ENCODE results near the gene STK32B.

GRCh38 chr4:5510504-5510903 lies 459.2 kb downstream of the STK32B start:
- TF ChIP-seq, protein P1, sequence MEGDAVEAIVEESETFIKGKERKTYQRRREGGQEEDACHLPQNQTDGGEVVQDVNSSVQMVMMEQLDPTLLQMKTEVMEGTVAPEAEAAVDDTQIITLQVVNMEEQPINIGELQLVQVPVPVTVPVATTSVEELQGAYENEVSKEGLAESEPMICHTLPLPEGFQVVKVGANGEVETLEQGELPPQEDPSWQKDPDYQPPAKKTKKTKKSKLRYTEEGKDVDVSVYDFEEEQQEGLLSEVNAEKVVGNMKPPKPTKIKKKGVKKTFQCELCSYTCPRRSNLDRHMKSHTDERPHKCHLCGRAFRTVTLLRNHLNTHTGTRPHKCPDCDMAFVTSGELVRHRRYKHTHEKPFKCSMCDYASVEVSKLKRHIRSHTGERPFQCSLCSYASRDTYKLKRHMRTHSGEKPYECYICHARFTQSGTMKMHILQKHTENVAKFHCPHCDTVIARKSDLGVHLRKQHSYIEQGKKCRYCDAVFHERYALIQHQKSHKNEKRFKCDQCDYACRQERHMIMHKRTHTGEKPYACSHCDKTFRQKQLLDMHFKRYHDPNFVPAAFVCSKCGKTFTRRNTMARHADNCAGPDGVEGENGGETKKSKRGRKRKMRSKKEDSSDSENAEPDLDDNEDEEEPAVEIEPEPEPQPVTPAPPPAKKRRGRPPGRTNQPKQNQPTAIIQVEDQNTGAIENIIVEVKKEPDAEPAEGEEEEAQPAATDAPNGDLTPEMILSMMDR (IDR thresholded peaks at IDR 0.05; ENCODE audit: low read depth, low read length, missing input control), result no peak
- TF ChIP-seq, protein P2, sequence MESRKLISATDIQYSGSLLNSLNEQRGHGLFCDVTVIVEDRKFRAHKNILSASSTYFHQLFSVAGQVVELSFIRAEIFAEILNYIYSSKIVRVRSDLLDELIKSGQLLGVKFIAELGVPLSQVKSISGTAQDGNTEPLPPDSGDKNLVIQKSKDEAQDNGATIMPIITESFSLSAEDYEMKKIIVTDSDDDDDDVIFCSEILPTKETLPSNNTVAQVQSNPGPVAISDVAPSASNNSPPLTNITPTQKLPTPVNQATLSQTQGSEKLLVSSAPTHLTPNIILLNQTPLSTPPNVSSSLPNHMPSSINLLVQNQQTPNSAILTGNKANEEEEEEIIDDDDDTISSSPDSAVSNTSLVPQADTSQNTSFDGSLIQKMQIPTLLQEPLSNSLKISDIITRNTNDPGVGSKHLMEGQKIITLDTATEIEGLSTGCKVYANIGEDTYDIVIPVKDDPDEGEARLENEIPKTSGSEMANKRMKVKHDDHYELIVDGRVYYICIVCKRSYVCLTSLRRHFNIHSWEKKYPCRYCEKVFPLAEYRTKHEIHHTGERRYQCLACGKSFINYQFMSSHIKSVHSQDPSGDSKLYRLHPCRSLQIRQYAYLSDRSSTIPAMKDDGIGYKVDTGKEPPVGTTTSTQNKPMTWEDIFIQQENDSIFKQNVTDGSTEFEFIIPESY (IDR thresholded peaks at IDR 0.05), result no peak
- TF ChIP-seq NR2F2 (IDR thresholded peaks at IDR 0.05) (no peak), TAF1 (conservative IDR thresholded peaks at IDR 0.05) (no peak), JUND (IDR thresholded peaks at IDR 0.05) (no peak), RAD21 (IDR thresholded peaks at IDR 0.05) (no peak), SP1 (IDR thresholded peaks at IDR 0.05) (no peak), YY1 (IDR thresholded peaks at IDR 0.05) (no peak), MAX (IDR thresholded peaks at IDR 0.05) (no peak), FOXA1 (IDR thresholded peaks at IDR 0.05) (no peak)
- TF ChIP-seq, protein P3, sequence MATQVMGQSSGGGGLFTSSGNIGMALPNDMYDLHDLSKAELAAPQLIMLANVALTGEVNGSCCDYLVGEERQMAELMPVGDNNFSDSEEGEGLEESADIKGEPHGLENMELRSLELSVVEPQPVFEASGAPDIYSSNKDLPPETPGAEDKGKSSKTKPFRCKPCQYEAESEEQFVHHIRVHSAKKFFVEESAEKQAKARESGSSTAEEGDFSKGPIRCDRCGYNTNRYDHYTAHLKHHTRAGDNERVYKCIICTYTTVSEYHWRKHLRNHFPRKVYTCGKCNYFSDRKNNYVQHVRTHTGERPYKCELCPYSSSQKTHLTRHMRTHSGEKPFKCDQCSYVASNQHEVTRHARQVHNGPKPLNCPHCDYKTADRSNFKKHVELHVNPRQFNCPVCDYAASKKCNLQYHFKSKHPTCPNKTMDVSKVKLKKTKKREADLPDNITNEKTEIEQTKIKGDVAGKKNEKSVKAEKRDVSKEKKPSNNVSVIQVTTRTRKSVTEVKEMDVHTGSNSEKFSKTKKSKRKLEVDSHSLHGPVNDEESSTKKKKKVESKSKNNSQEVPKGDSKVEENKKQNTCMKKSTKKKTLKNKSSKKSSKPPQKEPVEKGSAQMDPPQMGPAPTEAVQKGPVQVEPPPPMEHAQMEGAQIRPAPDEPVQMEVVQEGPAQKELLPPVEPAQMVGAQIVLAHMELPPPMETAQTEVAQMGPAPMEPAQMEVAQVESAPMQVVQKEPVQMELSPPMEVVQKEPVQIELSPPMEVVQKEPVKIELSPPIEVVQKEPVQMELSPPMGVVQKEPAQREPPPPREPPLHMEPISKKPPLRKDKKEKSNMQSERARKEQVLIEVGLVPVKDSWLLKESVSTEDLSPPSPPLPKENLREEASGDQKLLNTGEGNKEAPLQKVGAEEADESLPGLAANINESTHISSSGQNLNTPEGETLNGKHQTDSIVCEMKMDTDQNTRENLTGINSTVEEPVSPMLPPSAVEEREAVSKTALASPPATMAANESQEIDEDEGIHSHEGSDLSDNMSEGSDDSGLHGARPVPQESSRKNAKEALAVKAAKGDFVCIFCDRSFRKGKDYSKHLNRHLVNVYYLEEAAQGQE (IDR thresholded peaks at IDR 0.05), result no peak

Measured in liver (tissue), 3 donors.